Fibroblast of skin of back (primary cell): ENCODE measurements around the gene RAB5A.
"Not testable (repeated sequence)": the region's sequence is repeated elsewhere in the genome, so short reads cannot be mapped to it uniquely, and the experiment has no call there.

ENCODE experiments used
- DNase-seq: peaks from one replicate; pipeline ENCODE4 v3.0.0-alpha.2; 2013

The RAB5A gene

GRCh38 chr3:19948226-19948591 is 1.3 kb downstream of the RAB5A start:
- DNase-seq: no peak

GRCh38 chr3:19950316-19950715 is 3.4 kb downstream of the RAB5A start:
- no peak for DNase-seq

- no peak for DNase-seq
Observed at GRCh38 chr3:19954676-19955075, 7.8 kb downstream of the RAB5A start.

- peak; percentile 29 for DNase-seq
Observed at GRCh38 chr3:19957354-19957753, 10.5 kb downstream of the RAB5A start.

GRCh38 chr3:19959505-19959904 is 12.6 kb downstream of the RAB5A start:
- no peak for DNase-seq

- DNase-seq: no peak
Observed at GRCh38 chr3:19960696-19961095, 13.8 kb downstream of the RAB5A start.

GRCh38 chr3:19961960-19962359 is 15.1 kb downstream of the RAB5A start:
- no peak for DNase-seq

GRCh38 chr3:19967208-19967607 is 20.3 kb downstream of the RAB5A start:
- no peak for DNase-seq

- DNase-seq: no peak
Observed at GRCh38 chr3:19967812-19968211, 20.9 kb downstream of the RAB5A start.

GRCh38 chr3:19970327-19970726 is 23.4 kb downstream of the RAB5A start:
- no peak for DNase-seq

GRCh38 chr3:19972054-19972453 is 25.2 kb downstream of the RAB5A start:
- DNase-seq: peak; percentile 40

- DNase-seq: not testable (repeated sequence)
Observed at GRCh38 chr3:19988904-19989303, 42.0 kb downstream of the RAB5A start.

GRCh38 chr3:19994796-19995195 is 47.9 kb downstream of the RAB5A start:
- no peak for DNase-seq

- no peak for DNase-seq
Observed at GRCh38 chr3:19997502-19997901, 50.6 kb downstream of the RAB5A start.

- no peak for DNase-seq
Observed at GRCh38 chr3:20001932-20002331, 55.0 kb downstream of the RAB5A start.

GRCh38 chr3:20007960-20008359 is 61.1 kb downstream of the RAB5A start:
- no peak for DNase-seq

- DNase-seq: no peak
Observed at GRCh38 chr3:20008646-20009045, 61.7 kb downstream of the RAB5A start.

- DNase-seq: no peak
Observed at GRCh38 chr3:20012164-20012563, 65.3 kb downstream of the RAB5A start, which contains the start of gene PP2D1. TSS of gene PP2D1 (minus strand) at chr3:20012264. CDS start at chr3:20012072, 192 bp downstream.

- DNase-seq: no peak
Observed at GRCh38 chr3:20013396-20013795, 66.5 kb downstream of the RAB5A start.

GRCh38 chr3:20015525-20015924 is 68.6 kb downstream of the RAB5A start:
- DNase-seq: no peak

- not testable (repeated sequence) for DNase-seq
Observed at GRCh38 chr3:20016076-20016475, 69.2 kb downstream of the RAB5A start.

GRCh38 chr3:20022954-20023622 is 76.2 kb downstream of the RAB5A start:
- no peak for DNase-seq

GRCh38 chr3:20023623-20024405 is 76.9 kb downstream of the RAB5A start:
- DNase-seq: no peak

GRCh38 chr3:20027136-20027535 is 80.2 kb downstream of the RAB5A start:
- DNase-seq: no peak
